HCT116 (cell line): ENCODE data around the gene ADARB2. TPM values are rescaled to one million over a fixed set of nuclear protein-coding genes. Genes with fewer than 3 reads are reported as not detected.

Experiments used
- ATAC-seq: fragments of 200-7000 bp; cut with Tn5 transposase; 2 replicates; pipeline ENCODE4 v1.9.1; 2020; ENCODE audit warnings: mild to moderate bottlenecking, moderate library complexity
- BruUV-seq: library from RNA; stranded (reverse); fragments of 400-500 nt; replicated peaks from 2 replicates; lab custom pipeline; 2021; lab: Mats Ljungman, UMichigan
- CTCF ChIA-PET: fragments of 300-600 bp; sonication (Branson Sonifier 250); formaldehyde crosslinking; loops from one replicate; lab custom pipeline; 2021; ENCODE audit warnings: antibody characterized with exemption; lab: Charles Lee
- POLR2A ChIA-PET: fragments of 300-600, 350-600 bp; sonication (Branson Sonifier 250); formaldehyde crosslinking; loops from one replicate; lab custom pipeline; 2021; ENCODE audit warnings: antibody characterized with exemption; lab: Charles Lee
- RAD21 ChIA-PET, 2 experiments: fragments of 300-600 bp; sonication (Branson Sonifier 250); formaldehyde crosslinking; loops; one replicate each; lab custom pipeline; 2023; ENCODE audit warnings: low total read pairs in 2 of 2; ENCODE audit not compliant: uncharacterized antibody in 2 of 2, unreplicated experiment in 2 of 2, low non-redundant PET in 1 of 2; lab: Charles Lee
- DNase-seq: peaks from one replicate; pipeline ENCODE4 v3.0.0-alpha.2; 2010; ENCODE audit warnings: low read depth, low spot score
- H2AFZ ChIP-seq: fragments of 200-600 bp; shearing (Covaris generic), sonication (generic); 2 replicates; pipeline ENCODE4 v1.6.1; 2017; ENCODE audit warnings: low read depth, mixed run types, mixed read lengths, antibody characterized with exemption, low read length; ENCODE audit not compliant: poor library complexity, severe bottlenecking
- H3K27ac ChIP-seq: 2 replicates; pipeline ENCODE4 v1.5.1; 2012; ENCODE audit warnings: low read depth, low read length
- H3K27me3 ChIP-seq: fragments of 200-600 bp; sonication (generic); 2 replicates; pipeline ENCODE4 v1.6.1; 2016; ENCODE audit warnings: mixed run types, low read length, mixed read lengths; ENCODE audit not compliant: insufficient read depth
- H3K36me3 ChIP-seq, 2 experiments: fragments of 200-500 bp in 1 of 2; fragments of 200-600 bp in 1 of 2; sonication (Bioruptor generic) in 1 of 2; sonication (generic) in 1 of 2; 2 replicates each; pipeline versions ENCODE4 v1.5.1 to v1.6.1; 2014 to 2016; ENCODE audit warnings: low read length in 2 of 2, inconsistent platforms in 1 of 2, mixed read lengths in 1 of 2, mixed run types in 1 of 2; ENCODE audit not compliant: insufficient read depth in 2 of 2, control insufficient read depth in 1 of 2
- H3K4me1 ChIP-seq, 2 experiments: fragments of 200-600 bp in 1 of 2; sonication (generic) in 1 of 2; 2 replicates each; pipeline versions ENCODE4 v1.5.1 to v1.6.1; 2012 to 2017; ENCODE audit warnings: low read length in 2 of 2, inconsistent platforms in 1 of 2, mild to moderate bottlenecking in 1 of 2, mixed read lengths in 1 of 2, mixed run types in 1 of 2, moderate library complexity in 1 of 2; ENCODE audit not compliant: insufficient read depth in 2 of 2, control insufficient read depth in 1 of 2
- H3K4me2 ChIP-seq: fragments of 200-600 bp; sonication (generic); 2 replicates; pipeline ENCODE4 v1.6.1; 2017; ENCODE audit warnings: mixed run types, low read length, mixed read lengths
- H3K4me3 ChIP-seq, 2 experiments: fragments of 200-600 bp in 1 of 2; sonication (generic) in 1 of 2; replicated peaks in 1 of 2; 2 replicates each; pipeline ENCODE4 v1.5.1; 2011 to 2016; ENCODE audit warnings: low read length in 2 of 2, control low read depth in 1 of 2, low read depth in 1 of 2, mild to moderate bottlenecking in 1 of 2, mixed read lengths in 1 of 2, mixed run types in 1 of 2
- H3K79me2 ChIP-seq: fragments of 200-600 bp; sonication (generic); 2 replicates; pipeline ENCODE4 v1.6.1; 2017; ENCODE audit warnings: mild to moderate bottlenecking, mixed run types, low read length, moderate library complexity, mixed read lengths; ENCODE audit not compliant: insufficient read depth
- H3K9ac ChIP-seq: fragments of 200-600 bp; sonication (generic); 2 replicates; pipeline ENCODE4 v1.6.1; 2016; ENCODE audit warnings: low read length, mixed read lengths
- H3K9me2 ChIP-seq: fragments of 200-600 bp; sonication (generic), shearing (Covaris generic); 2 replicates; pipeline ENCODE4 v1.6.1; 2017; ENCODE audit warnings: mixed run types, mild to moderate bottlenecking, moderate library complexity; ENCODE audit not compliant: insufficient read depth
- H3K9me3 ChIP-seq, 2 experiments: fragments of 200-500 bp in 1 of 2; fragments of 200-600 bp in 1 of 2; sonication (Bioruptor generic) in 1 of 2; sonication (generic) in 1 of 2; 2 replicates each; pipeline ENCODE4 v1.6.1; 2014 to 2017; ENCODE audit warnings: low read length in 2 of 2, mixed read lengths in 2 of 2, inconsistent platforms in 1 of 2, low read depth in 1 of 2, mild to moderate bottlenecking in 1 of 2, mixed run types in 1 of 2, moderate library complexity in 1 of 2; ENCODE audit not compliant: control insufficient read depth in 1 of 2, insufficient read depth in 1 of 2
- H4K20me1 ChIP-seq: fragments of 200-600 bp; sonication (generic), shearing (Covaris generic); 2 replicates; pipeline ENCODE4 v1.6.1; 2017; ENCODE audit warnings: mixed run types, mild to moderate bottlenecking, moderate library complexity; ENCODE audit not compliant: insufficient read depth
- CBX3 ChIP-seq: IDR thresholded peaks from 2 replicates; pipeline ENCODE4 v1.6.1; 2012; ENCODE audit warnings: low read depth
- EGR1 ChIP-seq: IDR thresholded peaks from 2 replicates; pipeline ENCODE4 v1.6.1; 2012; ENCODE audit warnings: low read depth
- EZH2phosphoT487 ChIP-seq: fragments of 200-600 bp; IDR thresholded peaks from 2 replicates; pipeline ENCODE4 v1.6.1; 2018; ENCODE audit warnings: antibody characterized with exemption, borderline replicate concordance
- FOSL1 ChIP-seq: IDR thresholded peaks from 2 replicates; pipeline ENCODE4 v1.6.1; 2012; ENCODE audit warnings: low read depth
- JUND ChIP-seq: IDR thresholded peaks from 2 replicates; pipeline ENCODE4 v1.6.1; 2012
- SIN3A ChIP-seq: IDR thresholded peaks from 2 replicates; pipeline ENCODE4 v1.6.1; 2012; ENCODE audit warnings: low read depth
- TCF7L2 ChIP-seq: IDR thresholded peaks from 2 replicates; pipeline ENCODE4 v1.7.0; 2011; ENCODE audit warnings: borderline replicate concordance, inconsistent platforms; ENCODE audit not compliant: insufficient read depth, insufficient read length; ENCODE audit errors: extremely low read depth
- ZFX ChIP-seq: fragments of 450-650 bp; IDR thresholded peaks from 2 replicates; pipeline ENCODE4 v1.6.1; 2017
- ZNF274 ChIP-seq: fragments of 200-500 bp; sonication (Bioruptor generic); IDR thresholded peaks from 2 replicates; pipeline ENCODE4 v1.6.1; 2014; ENCODE audit warnings: mild to moderate bottlenecking, low read depth, low read length, inconsistent platforms
- intact Hi-C: fragments of 100-400 bp; cut with micrococcal nuclease; formaldehyde crosslinking; loops from 2 replicates; pipeline ENCODE4 v1.10.0; 2022
- total RNA-seq: library from RNA; stranded (reverse); gene quantifications from one replicate; pipeline ENCODE4 v1.2.1, GENCODE V29; 2021; ENCODE audit not compliant: unreplicated experiment
- TF ChIP-seq, protein P1 (sequence below): IDR thresholded peaks from 2 replicates; pipeline ENCODE4 v1.6.1; 2011; ENCODE audit warnings: mild to moderate bottlenecking, low read length, moderate library complexity; ENCODE audit not compliant: insufficient replicate concordance; ENCODE audit errors: extremely low read depth

The ADARB2 gene
- total RNA-seq, 1 experiment from 2014 or later, result not detected

- H3K36me3 ChIP-seq, result no peaks in the 10 kb centered on the region
- H3K9ac ChIP-seq, result no peak overlapping the region
- no peak for DNase-seq
- H3K79me2 ChIP-seq, result no peaks in the 10 kb centered on the region
- intact Hi-C loops, result no loop called here
- H3K4me2 ChIP-seq, result no peak overlapping the region
- peaks cover 8% of the 10 kb centered on the region; the same call in 1 of the 2 replicates for H3K27me3 ChIP-seq
- TF ChIP-seq EGR1, result no peak
- no peak for TF ChIP-seq CBX3
- TF ChIP-seq SIN3A, result no peak
- no peak for TF ChIP-seq JUND
- no peak for TF ChIP-seq TCF7L2
- no peak for TF ChIP-seq ZFX
- TF ChIP-seq FOSL1, result no peak
- TF ChIP-seq, protein P1, sequence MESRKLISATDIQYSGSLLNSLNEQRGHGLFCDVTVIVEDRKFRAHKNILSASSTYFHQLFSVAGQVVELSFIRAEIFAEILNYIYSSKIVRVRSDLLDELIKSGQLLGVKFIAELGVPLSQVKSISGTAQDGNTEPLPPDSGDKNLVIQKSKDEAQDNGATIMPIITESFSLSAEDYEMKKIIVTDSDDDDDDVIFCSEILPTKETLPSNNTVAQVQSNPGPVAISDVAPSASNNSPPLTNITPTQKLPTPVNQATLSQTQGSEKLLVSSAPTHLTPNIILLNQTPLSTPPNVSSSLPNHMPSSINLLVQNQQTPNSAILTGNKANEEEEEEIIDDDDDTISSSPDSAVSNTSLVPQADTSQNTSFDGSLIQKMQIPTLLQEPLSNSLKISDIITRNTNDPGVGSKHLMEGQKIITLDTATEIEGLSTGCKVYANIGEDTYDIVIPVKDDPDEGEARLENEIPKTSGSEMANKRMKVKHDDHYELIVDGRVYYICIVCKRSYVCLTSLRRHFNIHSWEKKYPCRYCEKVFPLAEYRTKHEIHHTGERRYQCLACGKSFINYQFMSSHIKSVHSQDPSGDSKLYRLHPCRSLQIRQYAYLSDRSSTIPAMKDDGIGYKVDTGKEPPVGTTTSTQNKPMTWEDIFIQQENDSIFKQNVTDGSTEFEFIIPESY, result no peak
- TF ChIP-seq, all 23 proteins: peak for 0
- Histone ChIP-seq H3K27ac (no peak overlapping the region), H2AFZ (no peak overlapping the region), H3K4me3 (no peak overlapping the region), H3K9me3 (no peaks in the 10 kb centered on the region), H4K20me1 (no peaks in the 10 kb centered on the region), H3K9me2 (no peaks in the 10 kb centered on the region), H3K4me1 (no peaks in the 10 kb centered on the region)
- BruUV-seq, result no TSS peak
- RAD21 ChIA-PET, result no interaction called here
- no peak for ATAC-seq
- POLR2A ChIA-PET, result no interaction called here
- CTCF ChIA-PET, result no interaction called here
Measured at GRCh38 chr10:1655367-1655766, 82.0 kb downstream of the ADARB2 start.

GRCh38 chr10:1654811-1655356, 82.4 kb downstream of the ADARB2 start:
- H3K27me3 ChIP-seq, result peaks cover 8% of the 10 kb centered on the region; the same call in 1 of the 2 replicates

More at GRCh38 chr10:1654811-1655356, 82.4 kb downstream of the ADARB2 start:
- intact Hi-C loops, result no loop called here
- Histone ChIP-seq H3K4me2 (no peak overlapping the region), H3K27ac (no peak overlapping the region), H3K36me3 (no peaks in the 10 kb centered on the region), H4K20me1 (no peaks in the 10 kb centered on the region), H2AFZ (no peak overlapping the region), H3K9ac (no peak overlapping the region), H3K79me2 (no peaks in the 10 kb centered on the region), H3K4me3 (no peak overlapping the region), H3K9me2 (no peaks in the 10 kb centered on the region), H3K9me3 (no peaks in the 10 kb centered on the region), H3K4me1 (no peaks in the 10 kb centered on the region)
- no TSS peak for BruUV-seq
- CTCF ChIA-PET, result no interaction called here
- no peak for DNase-seq
- TF ChIP-seq EZH2phosphoT487 (no peak), JUND (no peak), ZNF274 (no peak)
- POLR2A ChIA-PET, result no interaction called here
- RAD21 ChIA-PET, result no interaction called here
- ATAC-seq, result no peak
